Measurements from ENCODE around the gene ATXN10.

GRCh38 chr22:45804319-45804985, 132.8 kb downstream of the ATXN10 start:
- TF ChIP-seq GABPA (IDR thresholded peaks at IDR 0.05; ENCODE audit: low read depth): no peak
- TF ChIP-seq CTCF (IDR thresholded peaks at IDR 0.05; ENCODE audit: insufficient read depth, low read length): no peak
- TF ChIP-seq REST (IDR thresholded peaks at IDR 0.05; ENCODE audit: insufficient replicate concordance, low read depth): no peak
- TF ChIP-seq POLR2AphosphoS5 (IDR thresholded peaks at IDR 0.05; ENCODE audit: low read depth): no peak
- TF ChIP-seq SPI1 (IDR thresholded peaks at IDR 0.05; ENCODE audit: borderline replicate concordance, low read depth): no peak

Data from HL-60 (cell line).